ENCODE data around the gene SUN1. TPM values are rescaled to one million over a fixed set of nuclear protein-coding genes. Genes with fewer than 3 reads are reported as not detected.

The SUN1 gene
- total and polyA plus RNA-seq, 7 experiments from 2014 or later, result 39.4 to 254 (median 97.2) TPM

- Mint-ChIP-seq H3K4me1 (peaks cover 18 to 77% (median 72%) of the 10 kb centered on the region in 7 donors), H3K27me3 (no peaks in the 10 kb centered on the region), H3K27ac (no peak overlapping the region), H3K4me3 (no peak overlapping the region), H3K9me3 (no peaks in the 10 kb centered on the region), H3K36me3 (peaks cover 0 to 28% (median 4%) of the 10 kb centered on the region in 5 donors)
- H3K4me1 ChIP-seq (ENCODE audit: control insufficient read depth in 2 of 2, insufficient read depth in 2 of 2, low read length in 2 of 2), result peaks cover 0 to 3% of the 10 kb centered on the region in 2 donors
- no peak overlapping the region for H3K4me3 ChIP-seq (ENCODE audit: low read length)
- H3K36me3 ChIP-seq (ENCODE audit: control insufficient read depth in 2 of 3, insufficient read depth in 3 of 3, low read length in 3 of 3), result peaks cover 0 to 17% (median 0%) of the 10 kb centered on the region in 3 experiments
- no peaks in the 10 kb centered on the region for H3K9me3 ChIP-seq (ENCODE audit: control insufficient read depth in 2 of 3, low read length in 3 of 3)
- no peaks in the 10 kb centered on the region for H3K27me3 ChIP-seq (ENCODE audit: control insufficient read depth in 2 of 2, insufficient read depth in 2 of 2, low read length in 2 of 2)
- ATAC-seq (no peak), DNase-seq (no peak)
- intact Hi-C loops (cut with micrococcal nuclease), result no loop called here
- ChIA-PET CTCF (interaction anchor here (1.0 kb wide), 1 partner anchor 12 kb away, joined by 3 read pairs; no protein-coding TSS in a partner anchor), POLR2A (no interaction called here)
- no peak overlapping the region for H3K27ac ChIP-seq (ENCODE audit: low read depth, low read length)
Observed at GRCh38 chr7:825386-825785, 6.9 kb upstream of the SUN1 start.

DNA sequence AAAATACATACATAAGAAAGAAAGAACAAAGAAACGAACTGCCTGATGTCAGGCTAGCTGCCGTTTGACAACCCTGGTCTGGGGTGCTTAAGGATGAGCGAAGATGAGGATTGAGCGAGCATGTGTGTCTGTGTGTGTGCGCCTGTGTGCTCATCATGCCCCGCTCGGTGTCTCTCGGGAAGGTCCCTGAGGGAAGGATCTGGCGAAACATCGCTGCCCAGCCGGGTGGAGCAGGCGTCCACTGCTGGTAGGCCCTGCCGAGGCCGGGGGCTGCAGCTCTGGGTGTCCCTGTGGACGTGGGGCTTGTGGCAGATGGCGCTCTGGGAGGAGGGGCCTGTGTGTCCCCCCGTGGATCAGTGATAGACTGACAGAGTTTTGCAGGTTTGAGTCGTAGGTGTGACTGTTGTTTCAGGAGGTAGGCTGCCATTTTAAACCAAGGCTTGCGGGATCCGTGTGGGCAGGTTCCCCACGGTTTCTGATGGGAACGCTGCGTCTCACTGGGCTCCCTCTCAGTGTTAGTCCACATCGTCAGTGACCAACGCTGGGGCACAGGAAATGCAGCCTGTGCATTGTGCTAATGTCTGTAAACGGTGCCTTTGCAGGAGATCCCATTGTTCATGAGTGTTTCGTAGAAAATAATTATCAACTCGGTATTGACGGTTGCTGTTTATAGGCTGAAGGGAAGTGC lies 5.9 kb upstream of the SUN1 start:
- no peak overlapping the region for H3K27ac ChIP-seq (ENCODE audit: low read depth, low read length)
- no peaks in the 10 kb centered on the region for H3K27me3 ChIP-seq (ENCODE audit: control insufficient read depth in 2 of 2, insufficient read depth in 2 of 2, low read length in 2 of 2)
- Mint-ChIP-seq H3K27me3 (no peaks in the 10 kb centered on the region), H3K4me3 (no peak overlapping the region), H3K9me3 (no peaks in the 10 kb centered on the region), H3K36me3 (peaks cover 0 to 23% (median 4%) of the 10 kb centered on the region in 5 donors), H3K4me1 (peaks cover 21 to 77% (median 73%) of the 10 kb centered on the region in 7 donors), H3K27ac (peak overlapping the region in 2 of 9 donors; percentile 41 to 67)
- ATAC-seq, result no peak
- H3K4me1 ChIP-seq (ENCODE audit: control insufficient read depth in 2 of 2, insufficient read depth in 2 of 2, low read length in 2 of 2), result peaks cover 7 to 13% of the 10 kb centered on the region in 2 donors
- ChIA-PET POLR2A (interaction anchor here (0.7 kb wide), 1 partner anchor 413 kb away, joined by 3 read pairs; no protein-coding TSS in a partner anchor), CTCF (interaction anchor here (1.0 kb wide), 1 partner anchor 13 kb away, joined by 3 read pairs; no protein-coding TSS in a partner anchor)
- intact Hi-C loops (cut with micrococcal nuclease), result no loop called here
- H3K36me3 ChIP-seq (ENCODE audit: control insufficient read depth in 2 of 3, insufficient read depth in 3 of 3, low read length in 3 of 3), result peaks cover 0 to 17% (median 0%) of the 10 kb centered on the region in 3 experiments
- no peak overlapping the region for H3K4me3 ChIP-seq (ENCODE audit: low read length)
- DNase-seq, result no peak
- H3K9me3 ChIP-seq (ENCODE audit: control insufficient read depth in 2 of 3, low read length in 3 of 3), result no peaks in the 10 kb centered on the region

DNA sequence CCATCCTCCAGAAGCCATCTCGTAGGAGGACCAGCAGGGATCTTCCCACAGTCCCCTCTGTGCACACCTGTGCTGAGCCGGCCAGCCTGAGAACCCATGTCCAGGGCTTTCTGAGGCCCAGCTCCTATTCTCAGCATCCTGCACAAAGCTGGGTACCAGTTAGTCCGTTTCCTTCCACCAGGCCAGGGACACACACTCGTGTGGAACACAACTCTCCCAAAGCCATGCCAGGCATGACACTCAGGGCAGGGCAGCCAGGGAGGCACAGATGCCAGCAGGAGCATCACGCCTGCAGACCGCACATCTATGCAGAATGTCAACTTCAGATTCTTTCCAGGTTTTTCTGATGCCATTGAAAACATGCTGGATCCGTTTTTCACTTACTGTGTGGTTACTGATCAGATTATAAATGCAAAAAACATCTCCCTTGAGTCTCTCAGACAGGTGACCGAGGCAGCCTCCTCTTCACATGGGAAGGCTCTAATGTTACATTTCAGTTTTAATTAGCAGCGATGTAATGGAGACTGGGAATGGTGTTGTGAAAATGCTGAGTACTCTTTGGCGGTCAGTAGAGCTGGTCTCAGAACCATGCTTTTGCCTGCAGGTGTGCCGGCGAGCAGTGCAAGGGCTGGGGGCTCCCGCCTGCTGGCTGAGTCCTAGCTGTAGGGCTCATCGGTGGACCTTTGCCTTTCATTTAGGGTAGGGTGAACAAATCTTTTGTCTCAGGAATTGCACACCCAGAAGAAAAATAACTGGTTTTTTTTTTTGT lies 3.3 kb upstream of the SUN1 start:
- Mint-ChIP-seq H3K4me1 (peaks cover 33 to 68% (median 65%) of the 10 kb centered on the region in 7 donors), H3K9me3 (no peaks in the 10 kb centered on the region), H3K4me3 (no peak overlapping the region), H3K27me3 (no peaks in the 10 kb centered on the region), H3K36me3 (peaks cover 0 to 10% (median 6%) of the 10 kb centered on the region in 5 donors), H3K27ac (peak overlapping the region in 6 of 9 donors; percentile 4 to 97 (median 58))
- ChIA-PET POLR2A (interaction anchor here (0.6 to 2.6 kb wide), 2 partner anchors 12 kb away, joined by 3 to 16 read pairs; no protein-coding TSS in a partner anchor), CTCF (interaction anchor here (1.2 kb wide), 1 partner anchor 42 kb away, joined by 3 read pairs; no protein-coding TSS in a partner anchor)
- H3K4me1 ChIP-seq (ENCODE audit: control insufficient read depth in 2 of 2, insufficient read depth in 2 of 2, low read length in 2 of 2), result peaks cover 23 to 30% of the 10 kb centered on the region in 2 donors
- H3K36me3 ChIP-seq (ENCODE audit: control insufficient read depth in 2 of 3, insufficient read depth in 3 of 3, low read length in 3 of 3), result peaks cover 0 to 3% (median 0%) of the 10 kb centered on the region in 3 experiments
- no peaks in the 10 kb centered on the region for H3K27me3 ChIP-seq (ENCODE audit: control insufficient read depth in 2 of 2, insufficient read depth in 2 of 2, low read length in 2 of 2)
- no peaks in the 10 kb centered on the region for H3K9me3 ChIP-seq (ENCODE audit: control insufficient read depth in 2 of 3, low read length in 3 of 3)
- intact Hi-C loops (cut with micrococcal nuclease), result no loop called here
- H3K27ac ChIP-seq (ENCODE audit: low read depth, low read length), result no peak overlapping the region
- no peak for ATAC-seq
- H3K4me3 ChIP-seq (ENCODE audit: low read length), result no peak overlapping the region
- no peak for DNase-seq

DNA sequence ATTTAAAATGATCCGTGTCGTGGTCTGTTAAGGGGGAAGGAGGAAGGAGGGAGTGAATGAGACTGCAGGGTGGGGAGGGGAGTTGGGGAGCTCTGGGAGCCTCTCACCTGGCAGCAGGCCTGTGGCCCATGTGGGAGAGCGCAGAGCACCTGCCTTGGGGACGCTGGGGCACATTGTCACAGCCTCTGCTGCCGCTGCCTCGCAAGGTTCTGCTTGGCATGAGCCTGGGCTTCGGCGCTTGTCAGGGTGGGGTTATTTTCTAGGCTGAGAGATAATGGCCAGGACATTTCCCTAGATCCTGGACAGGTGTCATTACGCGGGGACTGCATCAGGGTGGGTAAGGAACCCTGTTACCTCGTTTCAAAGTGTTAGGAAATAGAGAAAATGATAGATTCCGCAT lies 2.2 kb upstream of the SUN1 start:
- ATAC-seq, result no peak

DNA sequence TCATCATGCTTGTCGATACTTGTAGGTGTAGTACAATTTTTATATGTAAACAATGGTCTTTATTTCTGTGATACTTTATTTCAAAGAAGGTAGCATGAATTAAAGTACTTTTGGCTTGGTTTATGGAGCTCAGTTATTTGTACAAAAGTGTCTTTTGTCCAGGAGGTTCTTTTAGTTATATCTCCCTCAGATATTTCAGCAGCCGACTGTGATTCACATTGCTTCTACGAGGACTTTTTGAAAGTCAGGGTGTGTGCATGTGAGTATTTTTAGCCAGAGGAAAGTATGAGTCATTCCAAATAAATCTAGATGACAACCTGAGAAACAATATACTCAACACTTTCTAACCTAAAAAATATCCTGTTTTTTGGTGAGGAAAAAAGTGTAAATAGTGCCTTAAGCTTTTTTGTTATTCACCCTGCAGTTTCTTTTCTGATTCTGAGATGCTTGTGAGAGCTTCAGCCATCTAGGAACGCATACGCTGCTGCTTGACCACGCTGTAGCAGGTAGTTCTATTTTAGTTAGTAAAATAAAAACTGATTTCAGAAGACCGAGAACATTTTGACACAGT lies 595 bp upstream of the SUN1 start:
- DNase-seq (peak in 3 of 9 donors; percentile 19 to 49 (median 26)), ATAC-seq (peak; percentile 13)
- intact Hi-C loops (cut with micrococcal nuclease), result loop anchor here (1.0 to 10.0 kb wide), 8 partner anchors 15 to 229 kb away; partner anchors contain the start of gene GET4 (in 1 of the 2)
- Mint-ChIP-seq H3K4me1 (peaks cover 38 to 67% (median 57%) of the 10 kb centered on the region in 7 donors), H3K9me3 (no peaks in the 10 kb centered on the region), H3K4me3 (peak overlapping the region; percentile 64 to 89 (median 84)), H3K27me3 (no peaks in the 10 kb centered on the region), H3K36me3 (peaks cover 0 to 11% (median 5%) of the 10 kb centered on the region in 5 donors), H3K27ac (peak overlapping the region; percentile 86 to 98 (median 94))
- Histone ChIP-seq H3K4me1 (ENCODE audit: control insufficient read depth in 2 of 2, insufficient read depth in 2 of 2, low read length in 2 of 2) (peaks cover 23 to 36% of the 10 kb centered on the region in 2 donors), H3K36me3 (ENCODE audit: control insufficient read depth in 2 of 3, insufficient read depth in 3 of 3, low read length in 3 of 3) (peaks cover 0 to 13% (median 0%) of the 10 kb centered on the region in 3 experiments), H3K27ac (ENCODE audit: low read depth, low read length) (peak overlapping the region; percentile 83), H3K9me3 (ENCODE audit: control insufficient read depth in 2 of 3, low read length in 3 of 3) (no peaks in the 10 kb centered on the region), H3K4me3 (ENCODE audit: low read length) (peak overlapping the region; percentile 12), H3K27me3 (ENCODE audit: control insufficient read depth in 2 of 2, insufficient read depth in 2 of 2, low read length in 2 of 2) (no peaks in the 10 kb centered on the region)
- ChIA-PET CTCF (interaction anchor here (0.6 to 2.3 kb wide), 4 partner anchors 16 to 566 kb away, joined by 3 to 5 read pairs (median 4); no protein-coding TSS in a partner anchor), POLR2A (interaction anchor here (0.7 to 4.7 kb wide), 7 partner anchors 14 to 215 kb away, joined by 3 to 36 read pairs (median 3); no protein-coding TSS in a partner anchor)

More for the DNA sequence above, 2.2 kb upstream of the SUN1 start:
- Mint-ChIP-seq H3K9me3 (no peaks in the 10 kb centered on the region), H3K36me3 (peaks cover 0 to 5% (median 4%) of the 10 kb centered on the region in 5 donors), H3K27me3 (no peaks in the 10 kb centered on the region), H3K4me1 (peaks cover 33 to 65% (median 58%) of the 10 kb centered on the region in 7 donors), H3K4me3 (peak overlapping the region in 6 of 10 donors; percentile 25 to 80 (median 62)), H3K27ac (peak overlapping the region; percentile 70 to 98 (median 93))
- H3K27me3 ChIP-seq (ENCODE audit: control insufficient read depth in 2 of 2, insufficient read depth in 2 of 2, low read length in 2 of 2), result no peaks in the 10 kb centered on the region
- intact Hi-C loops (cut with micrococcal nuclease), result loop anchor here (5.0 to 10.0 kb wide), 3 partner anchors 92 to 228 kb away; no protein-coding TSS in a partner anchor
- POLR2A ChIA-PET, result interaction anchor here (4.2 kb wide), 1 partner anchor 13 kb away, joined by 30 read pairs; no protein-coding TSS in a partner anchor
- no peaks in the 10 kb centered on the region for H3K9me3 ChIP-seq (ENCODE audit: control insufficient read depth in 2 of 3, low read length in 3 of 3)
- CTCF ChIA-PET, result interaction anchor here (1.2 kb wide), 1 partner anchor 41 kb away, joined by 3 read pairs; no protein-coding TSS in a partner anchor
- no peaks in the 10 kb centered on the region for H3K36me3 ChIP-seq (ENCODE audit: control insufficient read depth in 2 of 3, insufficient read depth in 3 of 3, low read length in 3 of 3)
- H3K4me3 ChIP-seq (ENCODE audit: low read length), result no peak overlapping the region
- DNase-seq, result no peak
- H3K27ac ChIP-seq (ENCODE audit: low read depth, low read length), result no peak overlapping the region
- H3K4me1 ChIP-seq (ENCODE audit: control insufficient read depth in 2 of 2, insufficient read depth in 2 of 2, low read length in 2 of 2), result peaks cover 23 to 30% of the 10 kb centered on the region in 2 donors

All from naive thymus-derived CD4-positive, alpha-beta T cell (primary cell).